22Rv1 (cell line): ENCODE data around the gene TNS1.

Experiments
- ZFX ChIP-seq: fragments of 450-650 bp; IDR thresholded peaks from 2 replicates; pipeline ENCODE4 v1.6.1; 2017; ENCODE audit warnings: antibody characterized with exemption, borderline replicate concordance
- TF ChIP-seq, protein P1 (sequence below): fragments of 450-650 bp; IDR thresholded peaks from 2 replicates; pipeline ENCODE4 v1.5.1; 2017; ENCODE audit warnings: mild to moderate bottlenecking

DNA sequence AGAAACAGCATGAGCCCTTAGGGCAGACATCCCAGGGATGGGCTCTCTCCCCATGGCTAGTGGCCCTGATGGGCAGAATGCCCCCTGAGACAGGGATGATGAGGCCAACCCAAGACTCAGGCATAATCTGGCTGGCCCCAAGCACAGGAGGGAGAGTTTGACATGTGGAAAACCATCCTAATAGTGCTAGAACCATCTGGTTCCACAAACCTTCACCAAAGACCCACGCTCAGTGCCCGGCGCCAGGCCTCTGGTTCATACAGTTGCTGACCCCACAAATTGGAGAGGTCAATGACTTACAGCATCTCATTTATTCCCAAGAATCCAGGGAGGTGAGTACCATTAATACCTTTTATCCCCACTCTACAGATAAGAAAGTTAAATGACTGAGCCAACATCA is 95.5 kb downstream of the TNS1 start:
- TF ChIP-seq, protein P1, sequence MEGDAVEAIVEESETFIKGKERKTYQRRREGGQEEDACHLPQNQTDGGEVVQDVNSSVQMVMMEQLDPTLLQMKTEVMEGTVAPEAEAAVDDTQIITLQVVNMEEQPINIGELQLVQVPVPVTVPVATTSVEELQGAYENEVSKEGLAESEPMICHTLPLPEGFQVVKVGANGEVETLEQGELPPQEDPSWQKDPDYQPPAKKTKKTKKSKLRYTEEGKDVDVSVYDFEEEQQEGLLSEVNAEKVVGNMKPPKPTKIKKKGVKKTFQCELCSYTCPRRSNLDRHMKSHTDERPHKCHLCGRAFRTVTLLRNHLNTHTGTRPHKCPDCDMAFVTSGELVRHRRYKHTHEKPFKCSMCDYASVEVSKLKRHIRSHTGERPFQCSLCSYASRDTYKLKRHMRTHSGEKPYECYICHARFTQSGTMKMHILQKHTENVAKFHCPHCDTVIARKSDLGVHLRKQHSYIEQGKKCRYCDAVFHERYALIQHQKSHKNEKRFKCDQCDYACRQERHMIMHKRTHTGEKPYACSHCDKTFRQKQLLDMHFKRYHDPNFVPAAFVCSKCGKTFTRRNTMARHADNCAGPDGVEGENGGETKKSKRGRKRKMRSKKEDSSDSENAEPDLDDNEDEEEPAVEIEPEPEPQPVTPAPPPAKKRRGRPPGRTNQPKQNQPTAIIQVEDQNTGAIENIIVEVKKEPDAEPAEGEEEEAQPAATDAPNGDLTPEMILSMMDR, result no peak
- TF ChIP-seq ZFX, result no peak
